Mammary epithelial cell (primary cell): ENCODE data around the gene FAM110C.

ENCODE experiments used
- EZH2 ChIP-seq: IDR thresholded peaks from 2 replicates; pipeline ENCODE4 v1.6.1; 2012; ENCODE audit warnings: low read length, inconsistent platforms, borderline replicate concordance
- TF ChIP-seq, protein P1 (sequence below), 2 donors: IDR thresholded peaks in 1 of 2; conservative IDR thresholded peaks in 1 of 2; 2 replicates each; pipeline ENCODE4 v1.5.1; 2011 to 2012; ENCODE audit warnings: inconsistent platforms in 2 of 2, low read length in 2 of 2, mild to moderate bottlenecking in 2 of 2, control low read depth in 1 of 2, low read depth in 1 of 2; ENCODE audit not compliant: insufficient read depth in 1 of 2; ENCODE audit errors: extremely low read depth in 1 of 2

DNA sequence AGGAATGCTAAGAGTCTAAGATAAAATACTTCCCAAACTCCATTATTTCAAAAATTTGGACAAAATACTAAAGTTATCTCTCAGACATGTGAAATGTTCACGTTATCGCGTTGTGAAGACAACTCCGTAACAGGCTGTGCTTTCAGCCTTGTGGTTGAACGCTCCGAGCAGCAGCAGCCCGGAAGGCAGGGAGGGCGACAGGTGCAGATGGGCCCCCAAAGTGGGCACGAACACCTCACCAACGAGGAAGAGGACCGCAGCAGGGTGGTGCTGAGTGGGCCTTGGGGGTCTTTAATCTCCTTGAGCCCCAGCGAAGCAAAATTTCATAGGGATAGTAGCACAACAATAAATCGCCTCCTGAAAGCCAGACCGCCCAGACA, 1.0 kb upstream of the FAM110C start:
- TF ChIP-seq, protein P1, sequence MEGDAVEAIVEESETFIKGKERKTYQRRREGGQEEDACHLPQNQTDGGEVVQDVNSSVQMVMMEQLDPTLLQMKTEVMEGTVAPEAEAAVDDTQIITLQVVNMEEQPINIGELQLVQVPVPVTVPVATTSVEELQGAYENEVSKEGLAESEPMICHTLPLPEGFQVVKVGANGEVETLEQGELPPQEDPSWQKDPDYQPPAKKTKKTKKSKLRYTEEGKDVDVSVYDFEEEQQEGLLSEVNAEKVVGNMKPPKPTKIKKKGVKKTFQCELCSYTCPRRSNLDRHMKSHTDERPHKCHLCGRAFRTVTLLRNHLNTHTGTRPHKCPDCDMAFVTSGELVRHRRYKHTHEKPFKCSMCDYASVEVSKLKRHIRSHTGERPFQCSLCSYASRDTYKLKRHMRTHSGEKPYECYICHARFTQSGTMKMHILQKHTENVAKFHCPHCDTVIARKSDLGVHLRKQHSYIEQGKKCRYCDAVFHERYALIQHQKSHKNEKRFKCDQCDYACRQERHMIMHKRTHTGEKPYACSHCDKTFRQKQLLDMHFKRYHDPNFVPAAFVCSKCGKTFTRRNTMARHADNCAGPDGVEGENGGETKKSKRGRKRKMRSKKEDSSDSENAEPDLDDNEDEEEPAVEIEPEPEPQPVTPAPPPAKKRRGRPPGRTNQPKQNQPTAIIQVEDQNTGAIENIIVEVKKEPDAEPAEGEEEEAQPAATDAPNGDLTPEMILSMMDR (conservative IDR thresholded peaks at IDR 0.05 in 1 of 2, IDR thresholded peaks at IDR 0.05 in 1 of 2; ENCODE audit: extremely low read depth in 1 of 2, insufficient read depth in 1 of 2, low read depth in 1 of 2, low read length in 2 of 2): no peak
- no peak for TF ChIP-seq EZH2
